C4-2B (cell line): ENCODE measurements around the gene ATP5F1D.

Source experiments
- H3K27ac ChIP-seq: fragments of 450-650 bp; 2 replicates; pipeline ENCODE4 v1.5.1; 2017
- CTCF ChIP-seq: fragments of 450-650 bp; conservative IDR thresholded peaks from 2 replicates; pipeline ENCODE4 v1.5.1; 2017; ENCODE audit warnings: mild to moderate bottlenecking
- ZFX ChIP-seq: fragments of 450-650 bp; IDR thresholded peaks from 2 replicates; pipeline ENCODE4 v1.6.1; 2017

Gene ATP5F1D

GRCh38 chr19:1265615-1266128 is 24.1 kb downstream of the ATP5F1D start:
- peak overlapping the region; percentile 94 for H3K27ac ChIP-seq
- no peak for TF ChIP-seq ZFX
- no peak for TF ChIP-seq CTCF

DNA sequence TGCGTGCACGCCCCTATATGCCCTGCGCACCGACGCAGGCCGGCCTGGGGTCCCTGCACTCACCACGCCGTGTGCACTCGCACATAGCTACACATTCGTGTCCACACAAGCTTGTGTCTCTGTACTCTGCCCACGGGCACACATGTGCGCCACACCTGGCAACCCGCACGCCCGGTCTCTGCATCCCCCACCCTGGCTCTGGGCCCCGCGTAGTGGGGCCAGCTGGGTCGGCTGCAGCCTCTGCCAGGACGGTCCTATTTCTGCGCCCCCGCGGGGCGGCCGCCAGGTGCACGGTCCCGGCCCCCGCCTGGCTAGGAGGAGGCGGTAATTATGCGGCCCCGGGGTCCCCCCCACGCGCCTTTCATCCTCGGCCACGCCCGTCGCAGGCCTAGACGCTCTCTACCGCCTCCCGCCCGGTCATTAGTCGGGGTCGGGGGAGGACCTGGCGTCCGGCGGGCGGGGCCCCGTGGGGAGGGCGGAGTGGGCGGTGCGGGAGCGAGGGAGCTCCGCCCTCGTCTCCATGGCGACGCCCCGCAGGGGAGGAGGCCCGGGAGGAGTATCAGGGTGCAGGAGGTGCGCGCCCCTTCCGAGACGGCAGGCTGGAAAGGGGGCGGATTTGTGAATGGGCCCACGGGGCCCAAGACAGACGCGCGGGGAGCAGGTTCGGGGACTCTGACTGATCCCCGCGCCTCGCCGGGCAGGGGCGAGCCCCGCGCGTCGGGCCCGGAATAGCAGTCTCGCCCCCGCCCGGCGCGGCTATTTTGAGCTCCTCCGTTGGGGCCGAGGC is 24.8 kb downstream of the ATP5F1D start:
- peak overlapping the region; percentile 94 for H3K27ac ChIP-seq
- TF ChIP-seq ZFX = no peak
- no peak for TF ChIP-seq CTCF

DNA sequence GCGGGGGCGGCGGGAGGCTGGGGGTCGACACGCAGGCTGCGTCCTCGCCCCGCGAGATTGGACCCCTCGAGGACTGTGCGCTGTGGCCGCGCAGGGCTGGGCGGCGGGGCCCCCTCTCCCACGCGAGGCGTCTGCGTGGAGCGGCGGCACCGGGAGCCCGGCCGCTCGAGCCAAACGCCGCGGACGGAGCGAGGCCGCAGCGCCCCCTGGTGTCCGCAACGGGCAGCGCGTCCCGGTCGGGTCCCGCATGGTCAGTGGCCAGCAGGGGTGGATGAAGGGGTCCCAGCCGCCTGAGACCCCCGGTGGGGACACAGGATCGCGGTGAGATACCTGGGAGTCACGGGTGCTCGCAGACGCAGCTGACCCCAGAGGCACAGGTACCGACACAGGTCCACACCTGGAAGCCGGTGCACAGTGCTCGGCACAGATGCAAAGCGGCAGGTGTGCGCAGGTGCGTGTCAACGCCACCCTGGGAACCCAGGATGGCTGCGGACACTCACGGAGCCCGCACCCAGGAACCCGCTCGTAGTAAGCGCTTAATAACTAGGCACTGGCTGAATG is 25.4 kb downstream of the ATP5F1D start:
- peak overlapping the region; percentile 94 for H3K27ac ChIP-seq
- peak; percentile 98 for TF ChIP-seq CTCF
- TF ChIP-seq ZFX = no peak

- peak overlapping the region; percentile 94 for H3K27ac ChIP-seq
- TF ChIP-seq ZFX (no peak), CTCF (no peak)
Measured at GRCh38 chr19:1267477-1268225, 26.1 kb downstream of the ATP5F1D start.

DNA sequence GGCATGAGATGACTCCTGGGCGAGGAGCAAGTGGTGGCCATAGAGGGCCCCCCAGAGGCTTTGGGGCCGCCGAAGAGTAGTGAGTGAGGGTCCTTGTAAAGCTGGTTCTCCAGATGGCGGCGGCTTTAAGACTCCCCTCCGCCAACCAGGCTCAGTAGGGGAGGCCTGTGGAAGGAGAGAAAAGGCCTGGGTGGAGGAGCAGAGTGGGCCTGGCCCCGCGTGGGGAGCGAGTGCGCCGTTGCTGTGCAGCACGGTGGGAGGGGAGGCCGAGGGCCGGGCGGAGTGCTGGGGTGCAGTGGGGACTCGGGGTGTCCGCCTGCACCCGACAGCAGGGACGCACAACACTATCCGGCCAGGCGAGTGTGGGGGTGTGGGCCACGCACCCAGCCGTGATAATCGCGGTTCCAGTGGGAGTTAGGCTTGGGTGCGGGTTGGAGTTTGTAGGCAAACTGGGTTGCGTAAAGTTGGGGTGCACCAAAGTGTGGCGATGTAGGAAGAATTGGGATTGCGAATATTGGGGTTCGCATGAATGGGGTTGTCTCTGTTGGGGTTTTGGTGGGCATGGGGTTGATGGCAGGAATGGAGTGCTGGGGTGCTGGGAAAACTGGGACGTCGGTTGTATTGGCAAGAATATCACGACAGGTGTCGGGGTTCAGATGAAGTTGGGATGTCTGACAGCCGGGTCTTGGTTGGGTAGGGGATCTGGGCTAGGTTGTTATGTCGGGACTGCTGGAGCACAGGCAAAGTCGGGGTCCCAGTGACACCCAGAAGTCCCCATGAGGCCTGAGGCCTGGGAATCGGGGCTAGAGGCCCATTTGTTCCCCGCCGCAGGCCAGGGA is 26.9 kb downstream of the ATP5F1D start:
- TF ChIP-seq CTCF = no peak
- peak overlapping the region; percentile 94 for H3K27ac ChIP-seq

- TF ChIP-seq ZFX (no peak), CTCF (no peak)
- peak within 1 kb of the TSS; percentile 94 for H3K27ac ChIP-seq
Measured at GRCh38 chr19:1269065-1269477, 27.5 kb downstream of the ATP5F1D start, which contains the start of gene CIRBP. Gene CIRBP, plus strand, starts transcription at chr19:1269332. Its CDS starts 1,602 bp downstream, at chr19:1270934.
